H9 (cell line): ENCODE data around the gene SEC22A. TPM values are rescaled to one million over a fixed set of nuclear protein-coding genes. Genes with fewer than 3 reads are reported as not detected.

Experiments
- DNase-seq: peaks from one replicate; pipeline ENCODE4 v3.0.0-alpha.2; 2017
- H2AFZ ChIP-seq: one replicate; pipeline ENCODE4 v1.6.1; 2013; ENCODE audit warnings: mild to moderate bottlenecking, low read length, control low read depth, moderate library complexity
- H2AK5ac ChIP-seq: 2 replicates; pipeline ENCODE4 v1.6.1; 2013; ENCODE audit warnings: low read length, control low read depth, mixed read lengths; ENCODE audit not compliant: insufficient read length
- H2BK120ac ChIP-seq: one replicate; pipeline ENCODE4 v1.6.1; 2013; ENCODE audit warnings: low read depth, mild to moderate bottlenecking, low read length, control low read depth, inconsistent platforms; ENCODE audit not compliant: poor library complexity, severe bottlenecking
- H2BK12ac ChIP-seq: 2 replicates; pipeline ENCODE4 v1.6.1; 2013; ENCODE audit warnings: low read length, control low read depth, mixed read lengths, low read depth; ENCODE audit not compliant: insufficient read length
- H2BK15ac ChIP-seq: 2 replicates; pipeline ENCODE4 v1.6.1; 2013; ENCODE audit warnings: low read depth, low read length, control low read depth
- H2BK20ac ChIP-seq: one replicate; pipeline ENCODE4 v1.6.1; 2013; ENCODE audit warnings: low read depth, mild to moderate bottlenecking, low read length, control low read depth, inconsistent platforms; ENCODE audit not compliant: poor library complexity, severe bottlenecking
- H2BK5ac ChIP-seq: 2 replicates; pipeline ENCODE4 v1.6.1; 2013; ENCODE audit warnings: low read length, control low read depth, mixed read lengths; ENCODE audit not compliant: insufficient read length
- H3K14ac ChIP-seq: 2 replicates; pipeline ENCODE4 v1.6.1; 2013; ENCODE audit warnings: low read length, control low read depth; ENCODE audit not compliant: insufficient read depth
- H3K18ac ChIP-seq: 2 replicates; pipeline ENCODE4 v1.6.1; 2013; ENCODE audit warnings: low read depth, mild to moderate bottlenecking, mixed read lengths, low read length, control low read depth; ENCODE audit not compliant: insufficient read length
- H3K23ac ChIP-seq: 2 replicates; pipeline ENCODE4 v1.6.1; 2013; ENCODE audit warnings: low read length, control low read depth, mixed read lengths, low read depth; ENCODE audit not compliant: insufficient read length
- H3K23me2 ChIP-seq: 2 replicates; pipeline ENCODE4 v1.6.1; 2013; ENCODE audit warnings: low read depth, mild to moderate bottlenecking, mixed read lengths, low read length, control low read depth; ENCODE audit not compliant: insufficient read length, poor library complexity, severe bottlenecking
- H3K27ac ChIP-seq: 2 replicates; pipeline ENCODE4 v1.5.1; 2013; ENCODE audit warnings: low read length, control low read depth, mixed read lengths, low read depth; ENCODE audit not compliant: insufficient read length
- H3K27me3 ChIP-seq: 2 replicates; pipeline ENCODE4 v1.6.1; 2013; ENCODE audit warnings: low read length, control low read depth, inconsistent platforms; ENCODE audit not compliant: insufficient read depth
- H3K4ac ChIP-seq: 2 replicates; pipeline ENCODE4 v1.6.1; 2013; ENCODE audit warnings: low read depth, mild to moderate bottlenecking, control low read depth, inconsistent platforms, low read length, moderate library complexity
- H3K4me1 ChIP-seq: 2 replicates; pipeline ENCODE4 v1.6.1; 2013; ENCODE audit warnings: low read length, control low read depth, inconsistent platforms; ENCODE audit not compliant: insufficient read depth
- H3K4me2 ChIP-seq: 2 replicates; pipeline ENCODE4 v1.6.1; 2013; ENCODE audit warnings: low read length, control low read depth, mixed read lengths; ENCODE audit not compliant: insufficient read length, insufficient read depth
- H3K56ac ChIP-seq: 2 replicates; pipeline ENCODE4 v1.6.1; 2013; ENCODE audit warnings: low read depth, mild to moderate bottlenecking, mixed read lengths, low read length, control low read depth; ENCODE audit not compliant: insufficient read length
- H3K79me1 ChIP-seq: 2 replicates; pipeline ENCODE4 v1.6.1; 2013; ENCODE audit warnings: low read depth, mild to moderate bottlenecking, moderate library complexity, low read length, control low read depth, inconsistent platforms; ENCODE audit not compliant: insufficient read depth, poor library complexity, severe bottlenecking
- H3K79me2 ChIP-seq: 2 replicates; pipeline ENCODE4 v1.6.1; 2013; ENCODE audit warnings: low read length, control low read depth, inconsistent platforms; ENCODE audit not compliant: insufficient read depth
- H3K9ac ChIP-seq: 2 replicates; pipeline ENCODE4 v1.6.1; 2013; ENCODE audit warnings: low read length, control low read depth, mixed read lengths; ENCODE audit not compliant: insufficient read length; ENCODE audit errors: extremely low read depth
- H3K9me3 ChIP-seq: one replicate; pipeline ENCODE4 v1.6.1; 2013; ENCODE audit warnings: low read depth, low read length, inconsistent platforms; ENCODE audit not compliant: control insufficient read depth
- H3T11ph ChIP-seq: one replicate; pipeline ENCODE4 v1.6.1; 2013; ENCODE audit warnings: mild to moderate bottlenecking, low read length, control low read depth, inconsistent platforms
- H4K20me1 ChIP-seq: one replicate; pipeline ENCODE4 v1.6.1; 2013; ENCODE audit not compliant: control insufficient read depth, insufficient read length, insufficient read depth
- H4K5ac ChIP-seq: 2 replicates; pipeline ENCODE4 v1.6.1; 2013; ENCODE audit warnings: low read depth, mild to moderate bottlenecking, mixed read lengths, low read length, control low read depth; ENCODE audit not compliant: insufficient read length
- H4K8ac ChIP-seq: replicated peaks from 2 replicates; pipeline ENCODE4 v1.6.1; 2013; ENCODE audit warnings: low read length, control low read depth, mixed read lengths, low read depth; ENCODE audit not compliant: insufficient read length
- H4K91ac ChIP-seq: 2 replicates; pipeline ENCODE4 v1.6.1; 2013; ENCODE audit warnings: low read depth, mild to moderate bottlenecking, moderate library complexity, mixed read lengths, low read length, control low read depth; ENCODE audit not compliant: insufficient read length
- H3K27ac Mint-ChIP-seq, 3 experiments: 2 replicates in 2 of 3; 3 replicates in 1 of 3; pipeline ENCODE4 v1.8.0; 2020 to 2021; ENCODE audit warnings: mixed read lengths in 3 of 3, mild to moderate bottlenecking in 1 of 3, moderate library complexity in 1 of 3
- H3K27me3 Mint-ChIP-seq: 2 replicates; pipeline ENCODE4 v1.8.0; 2021; ENCODE audit warnings: low read depth, mild to moderate bottlenecking, moderate library complexity, mixed read lengths
- H3K36me3 Mint-ChIP-seq, 3 experiments: 2 replicates in 2 of 3; 3 replicates in 1 of 3; pipeline ENCODE4 v1.8.0; 2020 to 2021; ENCODE audit warnings: low read depth in 3 of 3, mixed read lengths in 3 of 3; ENCODE audit not compliant: insufficient read depth in 1 of 3
- H3K4me1 Mint-ChIP-seq, 2 experiments: 2 replicates each; pipeline ENCODE4 v1.8.0; 2020; ENCODE audit warnings: mixed read lengths in 2 of 2
- H3K4me3 Mint-ChIP-seq, 2 experiments: 2 replicates in 1 of 2; 3 replicates in 1 of 2; pipeline ENCODE4 v1.8.0; 2020 to 2021; ENCODE audit warnings: mild to moderate bottlenecking in 2 of 2, mixed read lengths in 2 of 2, moderate library complexity in 1 of 2
- H3K9me3 Mint-ChIP-seq, 2 experiments: 2 replicates in 1 of 2; 3 replicates in 1 of 2; pipeline ENCODE4 v1.8.0; 2020; ENCODE audit warnings: mild to moderate bottlenecking in 2 of 2, mixed read lengths in 2 of 2, moderate library complexity in 1 of 2
- WGBS: extraction: QIAGEN DNeasy Blood & Tissue Kit; methylation state at CpG from one replicate; pipeline ENCODE4 v1.1.7; 2013; ENCODE audit warnings: missing lambda C conversion rate, low lambda C conversion rate, mixed read lengths; ENCODE audit not compliant: insufficient read length; ENCODE audit errors: extremely low coverage; 5-methylcytosine and 5-hydroxymethylcytosine counted together
- total RNA-seq: library from RNA; stranded (reverse); gene quantifications from 2 replicates; pipeline ENCODE4 v1.2.1, GENCODE V29; 2021
- TF ChIP-seq, protein P1 (sequence below): fragments of 200-600 bp; sonication (generic); conservative IDR thresholded peaks from 3 replicates; pipeline ENCODE4 v1.8.0; 2021; ENCODE audit warnings: antibody characterized with exemption, mild to moderate bottlenecking

SEC22A gene
- total RNA-seq, 1 experiment from 2014 or later, result 9.9 TPM

DNA sequence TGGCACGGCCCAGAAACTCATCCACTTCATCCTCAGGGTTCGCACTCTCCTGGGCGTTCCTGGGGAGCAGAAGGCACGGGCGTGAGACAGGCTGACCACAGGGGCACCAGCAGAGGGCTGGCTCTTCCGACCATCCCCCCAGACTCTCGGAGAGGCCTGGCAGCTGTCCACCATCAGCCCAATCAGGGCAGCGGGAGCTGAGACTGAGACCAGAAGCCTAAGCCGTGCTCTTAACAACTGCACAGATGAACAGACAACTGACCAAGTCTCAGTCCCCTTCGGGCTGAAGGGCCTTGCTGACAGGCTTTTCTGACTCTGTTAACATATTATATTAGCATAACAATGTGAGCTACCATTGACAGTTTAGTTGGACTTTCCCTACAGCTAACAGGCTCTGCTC lies 118.0 kb downstream of the SEC22A start:
- H3K4me3 Mint-ChIP-seq, result peak overlapping the region; percentile 22 to 33; a peak in 2 of 5 replicates
- peak overlapping the region in 1 of 3 experiments; percentile 38; a peak in 1 of 7 replicates for H3K27ac Mint-ChIP-seq
- no peak overlapping the region for H2BK5ac ChIP-seq
- no peak overlapping the region for H3K27ac ChIP-seq
- TF ChIP-seq, protein P1, sequence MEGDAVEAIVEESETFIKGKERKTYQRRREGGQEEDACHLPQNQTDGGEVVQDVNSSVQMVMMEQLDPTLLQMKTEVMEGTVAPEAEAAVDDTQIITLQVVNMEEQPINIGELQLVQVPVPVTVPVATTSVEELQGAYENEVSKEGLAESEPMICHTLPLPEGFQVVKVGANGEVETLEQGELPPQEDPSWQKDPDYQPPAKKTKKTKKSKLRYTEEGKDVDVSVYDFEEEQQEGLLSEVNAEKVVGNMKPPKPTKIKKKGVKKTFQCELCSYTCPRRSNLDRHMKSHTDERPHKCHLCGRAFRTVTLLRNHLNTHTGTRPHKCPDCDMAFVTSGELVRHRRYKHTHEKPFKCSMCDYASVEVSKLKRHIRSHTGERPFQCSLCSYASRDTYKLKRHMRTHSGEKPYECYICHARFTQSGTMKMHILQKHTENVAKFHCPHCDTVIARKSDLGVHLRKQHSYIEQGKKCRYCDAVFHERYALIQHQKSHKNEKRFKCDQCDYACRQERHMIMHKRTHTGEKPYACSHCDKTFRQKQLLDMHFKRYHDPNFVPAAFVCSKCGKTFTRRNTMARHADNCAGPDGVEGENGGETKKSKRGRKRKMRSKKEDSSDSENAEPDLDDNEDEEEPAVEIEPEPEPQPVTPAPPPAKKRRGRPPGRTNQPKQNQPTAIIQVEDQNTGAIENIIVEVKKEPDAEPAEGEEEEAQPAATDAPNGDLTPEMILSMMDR, result no peak
- H2BK15ac ChIP-seq, result no peak overlapping the region
- H3K9me3 ChIP-seq, result no peaks in the 10 kb centered on the region
- H3K36me3 Mint-ChIP-seq, result peaks cover 0 to 8% (median 2%) of the 10 kb centered on the region in 3 experiments; a peak in 4 of 7 replicates
- H3T11ph ChIP-seq, result no peak overlapping the region
- H4K20me1 ChIP-seq, result no peaks in the 10 kb centered on the region
- no peak overlapping the region for H2BK120ac ChIP-seq
- H3K9ac ChIP-seq, result no peak overlapping the region
- no peak for DNase-seq
- H3K4me1 Mint-ChIP-seq, result peaks cover 53 to 57% of the 10 kb centered on the region in 2 experiments
- H3K23ac ChIP-seq, result no peak overlapping the region
- H3K4ac ChIP-seq, result no peak overlapping the region
- H3K4me2 ChIP-seq, result peak overlapping the region; percentile 3
- peaks cover 13% of the 10 kb centered on the region for H3K27me3 Mint-ChIP-seq
- no peaks in the 10 kb centered on the region; a peak in 1 of 5 replicates for H3K9me3 Mint-ChIP-seq
- no peaks in the 10 kb centered on the region; the same call in 1 of the 2 replicates for H3K79me2 ChIP-seq
- no peak overlapping the region for H4K5ac ChIP-seq
- H3K27me3 ChIP-seq, result no peaks in the 10 kb centered on the region
- H4K91ac ChIP-seq, result no peak overlapping the region
- no peak overlapping the region for H2AK5ac ChIP-seq
- WGBS, result no CpG with 5 or more reads among the region's 10 CpGs
- no peaks in the 10 kb centered on the region for H3K79me1 ChIP-seq
- no peak overlapping the region for H2BK12ac ChIP-seq
- H4K8ac ChIP-seq, result no peak overlapping the region
- no peaks in the 10 kb centered on the region for H3K23me2 ChIP-seq
- 0 out of 2 replicates have a peak overlapping the region, but pooled peaks have one; percentile 5 for H3K14ac ChIP-seq
- no peak overlapping the region for H3K18ac ChIP-seq
- peaks cover 13% of the 10 kb centered on the region; the same call in 1 of the 2 replicates for H3K4me1 ChIP-seq
- no peak overlapping the region for H2BK20ac ChIP-seq
- no peak overlapping the region for H2AFZ ChIP-seq
- no peak overlapping the region for H3K56ac ChIP-seq
